Tongue (tissue), 2 donors: Measurements from ENCODE around the gene ROGDI. TPM values are rescaled to one million over a fixed set of nuclear protein-coding genes. Genes with fewer than 3 reads are reported as not detected.

Experiments used
- DNase-seq: peaks from one replicate; pipeline ENCODE4 v3.0.0-alpha.2; 2015
- total RNA-seq: library from RNA; depleted of rRNA; stranded (reverse); fragments of >200 nt; gene quantifications from one replicate; pipeline ENCODE4 v1.2.3, GENCODE V29; 2014

ROGDI gene
- total RNA-seq, 1 donor from 2014 or later: 12.6 TPM

- DNase-seq: no peak
Measured at GRCh38 chr16:4814046-4814445, 11.6 kb upstream of the ROGDI start.

GRCh38 chr16:4813251-4814003 lies 11.0 kb upstream of the ROGDI start:
- no peak for DNase-seq

- DNase-seq: no peak
Measured at GRCh38 chr16:4811773-4812172, 9.3 kb upstream of the ROGDI start.

GRCh38 chr16:4811242-4811641 lies 8.8 kb upstream of the ROGDI start:
- DNase-seq: no peak

GRCh38 chr16:4806280-4806679 lies 3.8 kb upstream of the ROGDI start:
- DNase-seq: no peak

GRCh38 chr16:4805231-4805630 lies 2.8 kb upstream of the ROGDI start:
- DNase-seq: no peak

- no peak for DNase-seq
Measured at GRCh38 chr16:4803898-4804762, 1.7 kb upstream of the ROGDI start.

GRCh38 chr16:4803401-4803844 lies 990 bp upstream of the ROGDI start:
- DNase-seq: peak; percentile 11

GRCh38 chr16:4802659-4803287 lies 340 bp upstream of the ROGDI start:
- DNase-seq: peak; percentile 96

GRCh38 chr16:4801051-4801961 lies 1.1 kb downstream of the ROGDI start:
- no peak for DNase-seq

- peak; percentile 21 for DNase-seq
Measured at GRCh38 chr16:4800290-4801041, 2.0 kb downstream of the ROGDI start.

- DNase-seq: no peak
Measured at GRCh38 chr16:4799171-4799855, 3.1 kb downstream of the ROGDI start.

- no peak for DNase-seq
Measured at GRCh38 chr16:4798456-4798855, 4.0 kb downstream of the ROGDI start.

- no peak for DNase-seq
Measured at GRCh38 chr16:4797805-4798252, 4.6 kb downstream of the ROGDI start.

GRCh38 chr16:4796982-4797804 lies 5.2 kb downstream of the ROGDI start:
- DNase-seq: no peak

GRCh38 chr16:4795828-4796572 lies 6.4 kb downstream of the ROGDI start:
- DNase-seq: no peak

GRCh38 chr16:4795181-4795827 lies 7.1 kb downstream of the ROGDI start, which contains the start of gene SMIM22:
Gene SMIM22 (plus strand): TSS chr16:4795369. CDS start chr16:4795735, 366 bp downstream.
- DNase-seq: no peak

GRCh38 chr16:4792951-4793513 lies 9.4 kb downstream of the ROGDI start:
- DNase-seq: no peak
